Nephron progenitor cell (in vitro differentiated cells): Measurements from ENCODE around the gene ELAVL3.

ENCODE experiments used
- DNase-seq: peaks from one replicate; pipeline ENCODE4 v3.0.0; 2021
- H3K27ac Mint-ChIP-seq: 2 replicates; pipeline ENCODE4 v1.8.0; 2021; ENCODE audit warnings: mild to moderate bottlenecking, moderate library complexity, mixed read lengths
- H3K27me3 Mint-ChIP-seq: 2 replicates; pipeline ENCODE4 v1.8.0; 2021; ENCODE audit warnings: mild to moderate bottlenecking, low read depth, mixed read lengths; ENCODE audit not compliant: poor library complexity
- H3K36me3 Mint-ChIP-seq: 2 replicates; pipeline ENCODE4 v1.8.0; 2021; ENCODE audit warnings: low read depth, mixed read lengths
- H3K4me1 Mint-ChIP-seq: 2 replicates; pipeline ENCODE4 v1.8.0; 2021; ENCODE audit warnings: mixed read lengths
- H3K4me3 Mint-ChIP-seq: 2 replicates; pipeline ENCODE4 v1.8.0; 2021; ENCODE audit warnings: mild to moderate bottlenecking, moderate library complexity, mixed read lengths
- H3K9me3 Mint-ChIP-seq: 2 replicates; pipeline ENCODE4 v1.8.0; 2021; ENCODE audit warnings: mild to moderate bottlenecking, moderate library complexity, mixed read lengths
- CTCF ChIP-seq: fragments of 200-600 bp; sonication (generic); IDR thresholded peaks from 2 replicates; pipeline ENCODE4 v1.5.0; 2021; ENCODE audit warnings: antibody characterized with exemption

Gene ELAVL3

GRCh38 chr19:11404588-11405222, 76.1 kb downstream of the ELAVL3 start:
- no peak for DNase-seq
- peaks cover 5% of the 10 kb centered on the region for H3K36me3 Mint-ChIP-seq
- H3K27ac Mint-ChIP-seq = peak overlapping the region; percentile 97
- no peak for TF ChIP-seq CTCF
- H3K4me1 Mint-ChIP-seq = peaks cover 27% of the 10 kb centered on the region
- H3K27me3 Mint-ChIP-seq = peaks cover 19% of the 10 kb centered on the region
- H3K4me3 Mint-ChIP-seq = peak overlapping the region; percentile 37
- no peaks in the 10 kb centered on the region for H3K9me3 Mint-ChIP-seq

DNA sequence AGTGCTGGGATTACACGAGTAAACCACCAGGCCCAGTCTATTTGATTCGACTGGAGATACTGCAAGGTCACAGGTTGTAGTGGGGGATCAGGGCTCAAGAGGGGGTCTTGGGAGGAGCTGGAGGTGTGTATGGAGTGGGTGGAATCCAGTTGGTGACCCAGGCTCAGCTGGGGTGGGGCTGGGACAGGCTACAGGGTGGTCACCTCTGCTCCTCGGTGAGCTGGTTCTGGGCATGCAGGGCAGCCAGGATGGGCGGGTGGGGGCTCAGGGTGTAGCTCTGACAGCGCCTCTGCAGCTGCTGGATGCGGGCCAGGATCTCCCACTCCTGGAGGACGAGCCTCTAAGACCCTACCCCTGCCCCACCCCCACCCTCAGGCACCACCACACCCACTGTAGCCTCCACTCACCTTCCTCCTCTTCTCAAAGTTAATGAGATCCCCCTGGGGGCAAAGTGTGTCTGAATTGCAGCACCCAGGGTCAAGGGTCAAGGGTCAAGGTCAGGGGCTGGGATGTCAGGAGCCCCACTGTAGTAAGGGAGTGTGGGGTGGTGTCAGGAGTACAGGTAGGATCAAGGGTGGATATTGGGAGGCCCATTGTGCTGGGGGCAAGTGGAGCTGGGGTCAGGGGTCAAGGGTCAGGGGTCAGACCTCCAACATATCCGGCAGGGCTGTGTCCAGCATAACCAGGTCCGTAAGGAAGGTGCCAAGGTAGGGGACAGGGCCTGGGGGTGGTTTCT, 78.9 kb downstream of the ELAVL3 start:
- H3K27ac Mint-ChIP-seq = no peak overlapping the region
- peaks cover 29% of the 10 kb centered on the region for H3K4me1 Mint-ChIP-seq
- no peak for TF ChIP-seq CTCF
- peaks cover 11% of the 10 kb centered on the region for H3K27me3 Mint-ChIP-seq
- no peak overlapping the region for H3K4me3 Mint-ChIP-seq
- no peaks in the 10 kb centered on the region for H3K9me3 Mint-ChIP-seq
- H3K36me3 Mint-ChIP-seq = peaks cover 5% of the 10 kb centered on the region
- DNase-seq = no peak
